Neural cell (in vitro differentiated cells): ENCODE data around the gene TMEM132C. TPM values are rescaled to one million over a fixed set of nuclear protein-coding genes. Genes with fewer than 3 reads are reported as not detected.

Source experiments
- H2AFZ ChIP-seq: fragments of 200-600, 300-800 bp; sonication (generic), shearing (Covaris generic); 2 replicates; pipeline ENCODE4 v1.6.0; 2014; ENCODE audit warnings: low read depth, mild to moderate bottlenecking, antibody characterized with exemption, low read length, moderate library complexity
- H3F3A ChIP-seq: fragments of 200-600 bp; shearing (Covaris generic); 2 replicates; pipeline ENCODE4 v1.6.1; 2016; ENCODE audit warnings: mild to moderate bottlenecking, moderate library complexity, mixed read lengths, antibody characterized with exemption, low read length; ENCODE audit not compliant: insufficient read depth, poor library complexity, severe bottlenecking
- H3K27ac ChIP-seq: fragments of 200-600, 300-800 bp; sonication (generic), shearing (Covaris generic); 2 replicates; pipeline ENCODE4 v1.5.1; 2014; ENCODE audit warnings: mild to moderate bottlenecking, low read length, moderate library complexity
- H3K27me3 ChIP-seq: fragments of 300-800, 200-600 bp; sonication (generic), shearing (Covaris generic); 2 replicates; pipeline ENCODE4 v1.6.0; 2014; ENCODE audit warnings: mild to moderate bottlenecking, low read depth, low read length, moderate library complexity; ENCODE audit not compliant: insufficient read depth
- H3K36me3 ChIP-seq: fragments of 300-800, 200-600 bp; sonication (generic), shearing (Covaris generic); 2 replicates; pipeline ENCODE4 v1.5.1; 2014; ENCODE audit warnings: mild to moderate bottlenecking, antibody characterized with exemption, low read length, moderate library complexity; ENCODE audit not compliant: insufficient read depth
- H3K4me2 ChIP-seq: fragments of 300-800, 200-600 bp; sonication (generic), shearing (Covaris generic); 2 replicates; pipeline ENCODE4 v1.6.0; 2014; ENCODE audit warnings: mild to moderate bottlenecking, low read length
- H3K4me3 ChIP-seq: fragments of 300-800, 200-600 bp; sonication (generic), shearing (Covaris generic); 2 replicates; pipeline ENCODE4 v1.5.1; 2014; ENCODE audit warnings: mild to moderate bottlenecking, low read length, moderate library complexity
- H3K79me2 ChIP-seq: fragments of 200-600 bp; shearing (Covaris generic); replicated peaks from 2 replicates; pipeline ENCODE4 v1.6.0; 2014; ENCODE audit warnings: mild to moderate bottlenecking, low read length, moderate library complexity; ENCODE audit not compliant: insufficient read depth
- H3K9ac ChIP-seq: fragments of 300-800, 200-600 bp; sonication (generic), shearing (Covaris generic); 2 replicates; pipeline ENCODE4 v1.6.1; 2016; ENCODE audit warnings: mild to moderate bottlenecking, low read length, mixed read lengths
- H3K9me2 ChIP-seq: fragments of 200-600 bp; shearing (Covaris generic); 2 replicates; pipeline ENCODE4 v1.6.1; 2016; ENCODE audit warnings: mild to moderate bottlenecking, low read length, mixed read lengths; ENCODE audit not compliant: insufficient read depth
- H3K9me3 ChIP-seq: fragments of 200-600, 300-800 bp; sonication (generic), shearing (Covaris generic); 2 replicates; pipeline ENCODE4 v1.6.1; 2016; ENCODE audit warnings: mild to moderate bottlenecking, mixed run types, low read length, moderate library complexity, mixed read lengths
- H4K20me1 ChIP-seq: fragments of 200-600 bp; shearing (Covaris generic); 2 replicates; pipeline ENCODE4 v1.6.1; 2016; ENCODE audit warnings: mild to moderate bottlenecking, mixed run types; ENCODE audit not compliant: insufficient read depth
- EP300 ChIP-seq: fragments of 450-650 bp; conservative IDR thresholded peaks from 2 replicates; pipeline ENCODE4 v1.6.1; 2014; ENCODE audit warnings: antibody characterized with exemption, mild to moderate bottlenecking, moderate library complexity; ENCODE audit not compliant: poor library complexity, severe bottlenecking
- EZH2 ChIP-seq: fragments of 200-600, 300-800 bp; shearing (Covaris generic), sonication (generic); IDR thresholded peaks from 2 replicates; pipeline ENCODE4 v1.6.1; 2014; ENCODE audit warnings: antibody characterized with exemption, low read length, borderline replicate concordance, mild to moderate bottlenecking; ENCODE audit not compliant: insufficient read depth, poor library complexity, severe bottlenecking
- MXI1 ChIP-seq: fragments of 450-650 bp; conservative IDR thresholded peaks from 2 replicates; pipeline ENCODE4 v1.6.1; 2014; ENCODE audit warnings: antibody characterized with exemption, mild to moderate bottlenecking; ENCODE audit not compliant: poor library complexity, severe bottlenecking
- POLR2AphosphoS5 ChIP-seq: IDR thresholded peaks from 2 replicates; pipeline ENCODE4 v1.6.1; 2012
- RAD21 ChIP-seq: fragments of 450-650 bp; conservative IDR thresholded peaks from 2 replicates; pipeline ENCODE4 v1.6.1; 2014; ENCODE audit warnings: antibody characterized with exemption, mild to moderate bottlenecking, moderate library complexity
- SMC3 ChIP-seq: fragments of 450-650 bp; conservative IDR thresholded peaks from 2 replicates; pipeline ENCODE4 v1.6.1; 2014; ENCODE audit warnings: antibody characterized with exemption, mild to moderate bottlenecking, moderate library complexity; ENCODE audit not compliant: poor library complexity
- TAF1 ChIP-seq: IDR thresholded peaks from 2 replicates; pipeline ENCODE4 v1.6.1; 2012; ENCODE audit warnings: low read depth
- polyA plus RNA-seq: library from polyadenylated mRNA; depleted of rRNA; stranded (reverse); fragments of >200 nt; gene quantifications from 2 replicates; pipeline ENCODE4 v1.2.3, GENCODE V29; 2014
- TF ChIP-seq, protein P1 (sequence below): IDR thresholded peaks from 2 replicates; pipeline ENCODE4 v1.6.1; 2012; ENCODE audit warnings: borderline replicate concordance
- TF ChIP-seq, protein P2 (sequence below): fragments of 450-650 bp; IDR thresholded peaks from 2 replicates; pipeline ENCODE4 v1.5.1; 2014; ENCODE audit warnings: antibody characterized with exemption, mild to moderate bottlenecking, moderate library complexity; ENCODE audit not compliant: poor library complexity, severe bottlenecking

The TMEM132C gene
- polyA plus RNA-seq, 1 donor from 2014 or later: 0.06 TPM

DNA sequence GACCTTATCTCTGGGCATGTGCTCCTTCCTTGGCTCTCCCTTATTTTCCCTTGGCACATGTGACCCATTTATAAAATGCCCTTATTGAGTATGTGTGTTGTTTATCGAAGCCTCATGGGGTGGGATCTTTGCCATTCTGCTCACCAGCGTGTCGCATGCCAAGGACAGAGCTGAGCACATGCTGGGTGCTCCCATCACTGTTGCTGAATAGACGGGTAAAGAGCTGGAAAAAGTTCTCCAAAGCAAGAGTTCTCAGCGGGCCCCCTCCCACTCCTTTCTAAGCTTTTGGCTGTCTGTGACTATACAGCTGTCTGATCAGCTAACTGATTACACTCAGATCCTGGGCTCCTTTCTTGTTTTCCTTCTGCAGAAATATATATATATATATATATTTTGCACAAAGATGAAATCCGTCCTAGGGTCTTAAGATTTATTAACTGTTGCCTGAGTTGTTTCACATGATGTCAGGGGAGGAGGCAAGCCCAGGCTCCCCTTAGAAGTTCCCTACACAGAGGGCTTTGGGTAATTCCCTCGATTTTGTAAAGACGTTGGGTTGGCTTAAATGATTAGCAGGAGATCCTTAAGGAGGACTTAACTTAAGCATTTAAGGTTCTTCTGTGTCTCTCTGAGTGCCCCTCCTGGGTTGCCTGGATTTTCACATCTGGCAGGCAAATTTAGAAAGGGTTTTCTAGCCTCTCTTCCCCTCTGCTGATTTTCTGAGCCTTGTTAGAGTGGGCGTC, 71.6 kb downstream of the TMEM132C start:
- Histone ChIP-seq H3K4me2 (no peak overlapping the region), H3K9ac (no peak overlapping the region), H3K36me3 (no peaks in the 10 kb centered on the region), H3K27me3 (peaks cover 37% of the 10 kb centered on the region), H3K79me2 (no peaks in the 10 kb centered on the region), H2AFZ (no peak overlapping the region), H3K4me3 (no peak overlapping the region), H3K27ac (no peak overlapping the region), H3K9me3 (no peaks in the 10 kb centered on the region), H4K20me1 (no peaks in the 10 kb centered on the region), H3K9me2 (no peaks in the 10 kb centered on the region), H3F3A (no peaks in the 10 kb centered on the region)
- TF ChIP-seq SMC3 (no peak), EZH2 (no peak), EP300 (no peak), TAF1 (no peak), RAD21 (no peak), POLR2AphosphoS5 (no peak)
- TF ChIP-seq, protein P1, sequence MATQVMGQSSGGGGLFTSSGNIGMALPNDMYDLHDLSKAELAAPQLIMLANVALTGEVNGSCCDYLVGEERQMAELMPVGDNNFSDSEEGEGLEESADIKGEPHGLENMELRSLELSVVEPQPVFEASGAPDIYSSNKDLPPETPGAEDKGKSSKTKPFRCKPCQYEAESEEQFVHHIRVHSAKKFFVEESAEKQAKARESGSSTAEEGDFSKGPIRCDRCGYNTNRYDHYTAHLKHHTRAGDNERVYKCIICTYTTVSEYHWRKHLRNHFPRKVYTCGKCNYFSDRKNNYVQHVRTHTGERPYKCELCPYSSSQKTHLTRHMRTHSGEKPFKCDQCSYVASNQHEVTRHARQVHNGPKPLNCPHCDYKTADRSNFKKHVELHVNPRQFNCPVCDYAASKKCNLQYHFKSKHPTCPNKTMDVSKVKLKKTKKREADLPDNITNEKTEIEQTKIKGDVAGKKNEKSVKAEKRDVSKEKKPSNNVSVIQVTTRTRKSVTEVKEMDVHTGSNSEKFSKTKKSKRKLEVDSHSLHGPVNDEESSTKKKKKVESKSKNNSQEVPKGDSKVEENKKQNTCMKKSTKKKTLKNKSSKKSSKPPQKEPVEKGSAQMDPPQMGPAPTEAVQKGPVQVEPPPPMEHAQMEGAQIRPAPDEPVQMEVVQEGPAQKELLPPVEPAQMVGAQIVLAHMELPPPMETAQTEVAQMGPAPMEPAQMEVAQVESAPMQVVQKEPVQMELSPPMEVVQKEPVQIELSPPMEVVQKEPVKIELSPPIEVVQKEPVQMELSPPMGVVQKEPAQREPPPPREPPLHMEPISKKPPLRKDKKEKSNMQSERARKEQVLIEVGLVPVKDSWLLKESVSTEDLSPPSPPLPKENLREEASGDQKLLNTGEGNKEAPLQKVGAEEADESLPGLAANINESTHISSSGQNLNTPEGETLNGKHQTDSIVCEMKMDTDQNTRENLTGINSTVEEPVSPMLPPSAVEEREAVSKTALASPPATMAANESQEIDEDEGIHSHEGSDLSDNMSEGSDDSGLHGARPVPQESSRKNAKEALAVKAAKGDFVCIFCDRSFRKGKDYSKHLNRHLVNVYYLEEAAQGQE: no peak

GRCh38 chr12:128339126-128339520, 72.2 kb downstream of the TMEM132C start:
- no peaks in the 10 kb centered on the region for H3K36me3 ChIP-seq
- H4K20me1 ChIP-seq: no peaks in the 10 kb centered on the region
- TF ChIP-seq TAF1 (no peak), MXI1 (no peak), EP300 (no peak), EZH2 (no peak), RAD21 (no peak), SMC3 (no peak), POLR2AphosphoS5 (no peak)
- TF ChIP-seq, protein P1: no peak
- TF ChIP-seq, protein P2, sequence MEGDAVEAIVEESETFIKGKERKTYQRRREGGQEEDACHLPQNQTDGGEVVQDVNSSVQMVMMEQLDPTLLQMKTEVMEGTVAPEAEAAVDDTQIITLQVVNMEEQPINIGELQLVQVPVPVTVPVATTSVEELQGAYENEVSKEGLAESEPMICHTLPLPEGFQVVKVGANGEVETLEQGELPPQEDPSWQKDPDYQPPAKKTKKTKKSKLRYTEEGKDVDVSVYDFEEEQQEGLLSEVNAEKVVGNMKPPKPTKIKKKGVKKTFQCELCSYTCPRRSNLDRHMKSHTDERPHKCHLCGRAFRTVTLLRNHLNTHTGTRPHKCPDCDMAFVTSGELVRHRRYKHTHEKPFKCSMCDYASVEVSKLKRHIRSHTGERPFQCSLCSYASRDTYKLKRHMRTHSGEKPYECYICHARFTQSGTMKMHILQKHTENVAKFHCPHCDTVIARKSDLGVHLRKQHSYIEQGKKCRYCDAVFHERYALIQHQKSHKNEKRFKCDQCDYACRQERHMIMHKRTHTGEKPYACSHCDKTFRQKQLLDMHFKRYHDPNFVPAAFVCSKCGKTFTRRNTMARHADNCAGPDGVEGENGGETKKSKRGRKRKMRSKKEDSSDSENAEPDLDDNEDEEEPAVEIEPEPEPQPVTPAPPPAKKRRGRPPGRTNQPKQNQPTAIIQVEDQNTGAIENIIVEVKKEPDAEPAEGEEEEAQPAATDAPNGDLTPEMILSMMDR: no peak
- no peak overlapping the region for H3K4me3 ChIP-seq
- H3K4me2 ChIP-seq: no peak overlapping the region
- H2AFZ ChIP-seq: no peak overlapping the region
- no peaks in the 10 kb centered on the region for H3K9me2 ChIP-seq
- H3K27ac ChIP-seq: no peak overlapping the region
- peaks cover 37% of the 10 kb centered on the region for H3K27me3 ChIP-seq
- no peaks in the 10 kb centered on the region for H3F3A ChIP-seq
- H3K79me2 ChIP-seq: no peaks in the 10 kb centered on the region
- H3K9me3 ChIP-seq: no peaks in the 10 kb centered on the region
- no peak overlapping the region for H3K9ac ChIP-seq
